Measurements from ENCODE around the gene PIGT. TPM values are rescaled to one million over a fixed set of nuclear protein-coding genes. Genes with fewer than 3 reads are reported as not detected.

The PIGT gene
- total RNA-seq, 1 experiment from 2014 or later: 101 TPM

- intact Hi-C loops (cut with micrococcal nuclease; ENCODE audit: unreplicated experiment): no loop called here
- Histone ChIP-seq H3K9me3 (ENCODE audit: insufficient read depth, low read depth) (no peaks in the 10 kb centered on the region), H4K20me1 (ENCODE audit: insufficient read depth) (no peaks in the 10 kb centered on the region), H3K27ac (no peak overlapping the region), H3K9me2 (ENCODE audit: insufficient read depth) (no peaks in the 10 kb centered on the region; the same call in 1 of the 2 replicates), H3K4me1 (replicated peaks; ENCODE audit: insufficient read depth) (peaks cover 18% of the 10 kb centered on the region), H3F3A (ENCODE audit: insufficient read depth, low read depth) (peaks cover 10% of the 10 kb centered on the region; the same call in 1 of the 2 replicates), H3K4me2 (no peak overlapping the region), H2AFZ (no peak overlapping the region), H3K36me3 (ENCODE audit: low read depth) (no peaks in the 10 kb centered on the region), H3K79me2 (ENCODE audit: low read depth) (no peaks in the 10 kb centered on the region), H3K27me3 (ENCODE audit: insufficient read depth, low read depth) (no peaks in the 10 kb centered on the region), H3K4me3 (no peak overlapping the region)
- TF ChIP-seq CTCF (conservative IDR thresholded peaks at IDR 0.05) (no peak), EZH2 (IDR thresholded peaks at IDR 0.05; ENCODE audit: low read depth) (no peak)
- DNase-seq: no peak
- ChIA-PET POLR2A (ENCODE audit: unreplicated experiment) (interaction anchor here (0.6 kb wide), 1 partner anchor 16 kb away, joined by 3 read pairs; no protein-coding TSS in a partner anchor), CTCF (interaction anchor here (0.6 to 1.2 kb wide), 2 partner anchors 13 to 74 kb away, joined by 4 to 6 read pairs; no protein-coding TSS in a partner anchor)
- BruUV-seq (replicated peaks): no TSS peak
Measured at GRCh38 chr20:45449528-45449927, 33.6 kb downstream of the PIGT start.

GRCh38 chr20:45450097-45450818 is 34.3 kb downstream of the PIGT start:
- BruUV-seq (replicated peaks): no TSS peak
- no peaks in the 10 kb centered on the region; the same call in 1 of the 2 replicates for H3K9me2 ChIP-seq (ENCODE audit: insufficient read depth)
- no peak overlapping the region for H2AFZ ChIP-seq
- intact Hi-C loops (cut with micrococcal nuclease; ENCODE audit: unreplicated experiment): no loop called here
- H4K20me1 ChIP-seq (ENCODE audit: insufficient read depth): no peaks in the 10 kb centered on the region
- H3K27me3 ChIP-seq (ENCODE audit: insufficient read depth, low read depth): no peaks in the 10 kb centered on the region
- CTCF ChIA-PET: interaction anchor here (0.6 to 1.2 kb wide), 4 partner anchors 13 to 127 kb away, joined by 3 to 6 read pairs (median 4); no protein-coding TSS in a partner anchor
- H3K4me3 ChIP-seq: no peak overlapping the region
- DNase-seq: peak in 1 of 2 experiments; percentile 71
- POLR2A ChIA-PET (ENCODE audit: unreplicated experiment): interaction anchor here (0.6 kb wide), 1 partner anchor 16 kb away, joined by 3 read pairs; no protein-coding TSS in a partner anchor
- no peaks in the 10 kb centered on the region for H3K9me3 ChIP-seq (ENCODE audit: insufficient read depth, low read depth)
- H3F3A ChIP-seq (ENCODE audit: insufficient read depth, low read depth): peaks cover 10% of the 10 kb centered on the region; the same call in 1 of the 2 replicates
- TF ChIP-seq CTCF (conservative IDR thresholded peaks at IDR 0.05): peak; percentile 81
- TF ChIP-seq EZH2 (IDR thresholded peaks at IDR 0.05; ENCODE audit: low read depth): no peak
- H3K4me1 ChIP-seq (replicated peaks; ENCODE audit: insufficient read depth): peaks cover 11% of the 10 kb centered on the region
- no peak overlapping the region for H3K27ac ChIP-seq
- no peaks in the 10 kb centered on the region for H3K36me3 ChIP-seq (ENCODE audit: low read depth)
- no peaks in the 10 kb centered on the region for H3K79me2 ChIP-seq (ENCODE audit: low read depth)
- no peak overlapping the region for H3K4me2 ChIP-seq

DNA sequence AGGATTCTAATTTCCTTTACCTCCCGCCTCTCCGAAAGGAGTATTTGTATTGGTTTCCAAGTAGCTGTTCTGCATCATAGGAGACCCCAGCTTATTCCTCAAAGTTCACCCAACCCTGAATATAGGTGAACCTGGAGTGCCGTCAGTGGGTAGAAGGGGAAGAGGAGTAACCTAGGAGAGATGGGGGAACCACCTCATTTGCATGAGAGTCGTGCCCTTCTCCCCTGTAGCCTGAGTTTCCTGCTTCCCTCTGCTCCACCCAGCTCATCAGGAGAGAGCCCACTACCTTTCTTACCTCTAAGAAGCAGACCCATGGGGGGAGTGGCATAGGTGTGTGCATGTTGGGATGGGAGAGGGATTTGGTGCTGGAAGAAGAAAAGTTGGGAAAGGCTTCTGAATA is 36.3 kb downstream of the PIGT start:
- intact Hi-C loops (cut with micrococcal nuclease; ENCODE audit: unreplicated experiment): no loop called here
- Histone ChIP-seq H4K20me1 (ENCODE audit: insufficient read depth) (no peaks in the 10 kb centered on the region), H2AFZ (no peak overlapping the region), H3F3A (ENCODE audit: insufficient read depth, low read depth) (peaks cover 10% of the 10 kb centered on the region; the same call in 1 of the 2 replicates), H3K79me2 (ENCODE audit: low read depth) (no peaks in the 10 kb centered on the region), H3K9me2 (ENCODE audit: insufficient read depth) (no peaks in the 10 kb centered on the region; the same call in 1 of the 2 replicates), H3K4me1 (replicated peaks; ENCODE audit: insufficient read depth) (peaks cover 10% of the 10 kb centered on the region; the same call in 1 of the 2 replicates), H3K27me3 (ENCODE audit: insufficient read depth, low read depth) (no peaks in the 10 kb centered on the region), H3K36me3 (ENCODE audit: low read depth) (no peaks in the 10 kb centered on the region), H3K4me3 (no peak overlapping the region), H3K27ac (no peak overlapping the region), H3K9me3 (ENCODE audit: insufficient read depth, low read depth) (no peaks in the 10 kb centered on the region), H3K4me2 (no peak overlapping the region)
- TF ChIP-seq CTCF (conservative IDR thresholded peaks at IDR 0.05) (no peak), EZH2 (IDR thresholded peaks at IDR 0.05; ENCODE audit: low read depth) (no peak)
- DNase-seq: no peak
- ChIA-PET POLR2A (ENCODE audit: unreplicated experiment) (no interaction called here), CTCF (interaction anchor here (1.2 kb wide), 1 partner anchor 15 kb away, joined by 3 read pairs; no protein-coding TSS in a partner anchor)
- no TSS peak for BruUV-seq (replicated peaks)
